ENCODE measurements around the gene AKAP6.

AKAP6 gene

DNA sequence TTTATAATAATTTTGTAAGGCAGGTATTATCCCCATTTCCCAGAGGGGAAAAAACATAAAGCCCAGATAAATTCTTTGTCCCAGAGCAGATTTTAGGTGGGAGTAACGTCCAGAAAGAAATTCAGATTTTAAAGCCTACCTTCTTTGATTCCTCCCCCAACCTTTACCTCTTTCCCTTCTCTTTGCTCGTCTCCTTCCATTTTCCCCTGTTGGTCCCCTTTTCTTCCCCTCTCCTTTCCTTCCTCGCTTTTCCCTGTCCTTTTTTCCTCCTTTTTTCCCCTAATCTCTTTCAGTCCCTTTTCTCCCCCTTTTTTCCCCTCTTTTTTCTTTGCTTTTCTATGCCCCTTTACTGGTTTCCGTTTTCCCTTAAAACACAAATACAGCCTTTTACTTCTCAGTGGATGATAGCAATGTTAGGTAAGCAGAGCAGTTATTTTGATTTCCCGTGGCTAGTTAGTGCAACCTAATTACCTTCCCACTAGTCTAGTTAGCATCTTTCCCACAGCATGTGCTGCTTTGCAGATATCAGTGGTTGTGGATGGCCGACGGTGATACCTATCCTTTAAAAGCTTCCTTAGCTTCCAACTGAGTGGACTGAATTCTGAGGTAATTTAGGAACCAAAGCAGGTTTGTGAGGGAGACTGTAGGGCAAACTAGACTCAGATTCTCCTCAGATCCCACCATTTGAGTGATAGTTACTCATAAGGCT lies 10.9 kb upstream of the AKAP6 start:
- DNase-seq (ENCODE audit: low read depth): no peak
- no peak overlapping the region for H3K4me3 ChIP-seq (ENCODE audit: low read depth, low read length)
- TF ChIP-seq, protein P1, sequence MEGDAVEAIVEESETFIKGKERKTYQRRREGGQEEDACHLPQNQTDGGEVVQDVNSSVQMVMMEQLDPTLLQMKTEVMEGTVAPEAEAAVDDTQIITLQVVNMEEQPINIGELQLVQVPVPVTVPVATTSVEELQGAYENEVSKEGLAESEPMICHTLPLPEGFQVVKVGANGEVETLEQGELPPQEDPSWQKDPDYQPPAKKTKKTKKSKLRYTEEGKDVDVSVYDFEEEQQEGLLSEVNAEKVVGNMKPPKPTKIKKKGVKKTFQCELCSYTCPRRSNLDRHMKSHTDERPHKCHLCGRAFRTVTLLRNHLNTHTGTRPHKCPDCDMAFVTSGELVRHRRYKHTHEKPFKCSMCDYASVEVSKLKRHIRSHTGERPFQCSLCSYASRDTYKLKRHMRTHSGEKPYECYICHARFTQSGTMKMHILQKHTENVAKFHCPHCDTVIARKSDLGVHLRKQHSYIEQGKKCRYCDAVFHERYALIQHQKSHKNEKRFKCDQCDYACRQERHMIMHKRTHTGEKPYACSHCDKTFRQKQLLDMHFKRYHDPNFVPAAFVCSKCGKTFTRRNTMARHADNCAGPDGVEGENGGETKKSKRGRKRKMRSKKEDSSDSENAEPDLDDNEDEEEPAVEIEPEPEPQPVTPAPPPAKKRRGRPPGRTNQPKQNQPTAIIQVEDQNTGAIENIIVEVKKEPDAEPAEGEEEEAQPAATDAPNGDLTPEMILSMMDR (IDR thresholded peaks at IDR 0.05; ENCODE audit: control insufficient read depth, extremely low read depth, insufficient read depth): no peak

DNA sequence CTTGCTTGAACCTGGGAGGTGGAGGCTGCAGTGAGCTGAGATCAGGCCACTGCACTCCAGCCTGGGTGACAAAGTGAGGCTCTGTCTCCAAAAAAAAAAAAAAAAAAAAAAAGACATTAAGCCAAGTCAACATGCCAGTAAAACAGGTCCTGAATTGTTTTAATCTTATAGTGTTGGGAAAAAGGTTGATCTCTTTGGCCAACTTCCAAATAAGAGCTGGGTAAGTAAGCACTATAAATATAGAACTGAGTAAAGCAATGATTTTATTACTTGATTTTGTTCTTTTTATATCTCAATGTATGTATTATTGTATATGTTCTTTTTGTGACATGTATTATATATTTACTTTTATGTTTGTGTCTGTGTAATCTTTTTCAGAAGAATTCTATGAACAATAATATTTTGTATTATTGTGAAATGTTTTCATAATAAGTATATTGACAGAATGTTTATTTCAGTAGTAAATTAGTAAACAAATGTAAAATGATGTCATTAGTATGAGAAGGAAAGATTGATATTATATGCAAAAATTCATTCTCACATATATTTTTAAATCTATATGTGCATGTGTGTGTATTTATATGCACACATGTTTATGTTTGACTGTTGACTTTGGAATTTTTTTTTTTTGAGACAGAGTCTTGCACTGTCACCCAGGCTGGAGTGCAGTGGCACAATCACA lies 9.6 kb upstream of the AKAP6 start:
- DNase-seq (ENCODE audit: low read depth): peak; percentile 75
- H3K4me3 ChIP-seq (ENCODE audit: low read depth, low read length): no peak overlapping the region
- TF ChIP-seq, protein P1 (IDR thresholded peaks at IDR 0.05; ENCODE audit: control insufficient read depth, extremely low read depth, insufficient read depth): no peak

DNA sequence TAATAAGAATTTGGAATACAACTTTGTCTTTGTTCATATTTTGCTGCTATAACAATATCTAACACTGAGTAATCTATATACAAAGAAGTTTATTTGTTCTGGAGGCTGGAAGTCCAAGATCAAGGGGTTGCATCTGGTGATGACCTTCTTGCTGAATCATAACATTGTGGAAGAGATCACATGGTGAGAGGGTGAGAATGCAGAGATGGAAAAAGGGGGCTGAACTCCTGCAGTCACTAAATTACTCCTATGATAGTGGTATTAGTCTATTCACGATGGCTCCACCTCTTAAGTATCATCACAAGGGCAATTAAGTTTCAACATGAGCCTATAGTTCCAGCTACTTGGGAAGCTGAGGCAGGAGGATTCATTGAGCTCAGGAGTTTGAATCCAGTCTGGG lies 4.5 kb upstream of the AKAP6 start:
- no peak for DNase-seq (ENCODE audit: low read depth)
- TF ChIP-seq, protein P1 (IDR thresholded peaks at IDR 0.05; ENCODE audit: control insufficient read depth, extremely low read depth, insufficient read depth): no peak
- no peak overlapping the region for H3K4me3 ChIP-seq (ENCODE audit: low read depth, low read length)

DNA sequence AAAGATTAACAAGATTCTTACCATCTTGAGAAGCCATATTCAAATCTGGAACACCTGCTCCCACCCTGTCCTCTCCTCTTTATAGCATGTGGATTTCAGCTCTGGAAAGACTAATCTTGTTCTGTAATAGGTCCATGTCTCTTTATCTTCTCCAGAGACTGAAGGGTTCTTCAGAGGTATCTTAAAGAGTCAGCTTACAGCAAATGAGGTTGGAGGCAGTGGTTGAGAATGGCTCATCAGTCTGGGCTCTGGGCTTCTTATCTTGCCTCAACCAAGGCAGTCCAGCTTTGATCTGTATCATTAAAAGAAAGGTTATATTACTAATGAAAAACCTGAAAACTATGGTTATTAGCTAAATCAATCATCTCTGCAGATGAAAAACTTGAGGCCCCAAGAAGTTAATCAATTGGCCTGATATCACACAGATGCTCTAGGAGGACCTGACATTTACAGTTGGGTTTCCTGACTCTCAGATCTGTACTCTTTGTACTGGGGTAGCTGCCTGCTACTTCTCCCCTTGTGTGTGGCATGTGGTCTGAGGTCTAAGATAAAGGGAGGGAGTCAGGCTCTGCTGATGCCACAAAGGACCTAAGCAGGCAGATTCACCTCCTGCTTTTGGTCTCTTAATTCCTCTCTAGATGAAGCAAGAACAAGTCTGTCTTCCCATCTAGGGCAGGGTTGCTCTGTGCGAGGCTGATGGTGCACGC lies 1.7 kb upstream of the AKAP6 start:
- DNase-seq (ENCODE audit: low read depth): no peak
- no peak overlapping the region for H3K4me3 ChIP-seq (ENCODE audit: low read depth, low read length)
- TF ChIP-seq, protein P1 (IDR thresholded peaks at IDR 0.05; ENCODE audit: control insufficient read depth, extremely low read depth, insufficient read depth): no peak

DNA sequence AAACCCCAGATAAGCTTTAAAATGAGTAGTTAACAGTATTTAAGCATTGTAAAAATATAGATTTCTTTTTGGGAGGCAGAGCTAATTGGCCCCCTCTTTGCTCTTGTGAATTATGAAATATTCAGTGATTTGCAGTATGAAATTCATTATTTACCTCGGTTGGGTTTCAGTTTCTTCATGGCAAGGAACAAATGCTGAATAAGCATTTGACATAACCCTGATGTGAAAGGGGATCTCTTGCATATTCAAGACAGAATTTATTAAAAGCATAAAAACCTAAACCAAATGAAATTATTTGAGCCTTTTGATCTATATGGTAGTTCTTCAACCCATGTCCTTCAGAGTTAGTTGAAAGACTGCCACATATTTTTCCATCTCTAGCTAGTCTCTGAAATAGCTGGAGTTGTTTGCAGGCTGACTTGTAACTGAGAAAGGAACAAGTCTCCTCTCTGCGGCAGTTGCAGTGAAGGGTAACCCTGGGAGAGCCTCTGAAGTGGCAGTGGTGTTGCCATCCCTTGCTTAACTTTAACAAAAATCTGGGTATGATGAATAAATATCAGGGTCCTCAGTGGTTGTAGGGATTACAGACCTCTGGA lies 690 bp downstream of the AKAP6 start:
- no peak overlapping the region for H3K4me3 ChIP-seq (ENCODE audit: low read depth, low read length)
- TF ChIP-seq, protein P1 (IDR thresholded peaks at IDR 0.05; ENCODE audit: control insufficient read depth, extremely low read depth, insufficient read depth): no peak
- DNase-seq (ENCODE audit: low read depth): no peak

DNA sequence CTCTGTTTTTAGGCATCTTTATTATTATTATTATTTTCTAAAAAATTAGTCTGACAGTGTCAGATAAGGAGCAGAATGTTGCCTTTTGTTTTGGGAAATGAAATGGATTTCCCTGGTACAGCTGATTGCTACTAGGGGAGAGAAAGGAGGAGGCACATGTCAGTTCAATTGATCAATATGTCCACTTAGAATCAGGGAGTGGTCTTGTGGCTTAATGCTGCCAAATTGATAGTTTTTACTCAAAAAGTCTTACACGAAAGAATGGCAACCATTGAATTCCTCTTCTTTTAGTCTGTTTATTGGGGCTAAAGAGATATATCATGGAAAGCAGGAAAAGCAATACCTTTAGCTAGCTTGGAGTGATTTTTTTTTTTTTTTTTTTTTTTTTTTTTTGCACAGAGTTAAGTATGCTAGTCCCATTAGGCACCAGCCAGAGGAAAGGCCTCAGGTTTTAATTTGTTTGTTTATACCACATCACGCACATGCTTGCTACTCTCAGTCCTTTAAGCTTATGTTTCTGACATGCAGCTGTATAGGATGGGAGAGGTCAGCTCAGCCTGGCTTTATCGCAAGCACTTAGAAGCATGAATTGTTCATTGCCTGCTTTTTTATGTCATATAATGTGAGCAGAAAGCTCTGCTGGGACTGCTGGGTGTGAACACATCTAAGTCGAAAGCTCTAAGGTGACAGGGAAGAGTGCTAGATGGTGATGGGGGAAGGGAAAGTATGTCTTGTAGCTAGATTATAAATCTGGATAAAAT lies 1.4 kb downstream of the AKAP6 start:
- no peak overlapping the region for H3K4me3 ChIP-seq (ENCODE audit: low read depth, low read length)
- TF ChIP-seq, protein P1 (IDR thresholded peaks at IDR 0.05; ENCODE audit: control insufficient read depth, extremely low read depth, insufficient read depth): no peak
- DNase-seq (ENCODE audit: low read depth): no peak
